H1 (cell line): ENCODE data around the gene GRIP2. TPM values are rescaled to one million over a fixed set of nuclear protein-coding genes. Genes with fewer than 3 reads are reported as not detected.

Source experiments
- CTCF ChIA-PET: fragments of 300-600 bp; sonication (Branson Sonifier 250); formaldehyde crosslinking; loops from one replicate; lab custom pipeline; 2021; ENCODE audit not compliant: partially characterized antibody; lab: Charles Lee
- POLR2A ChIA-PET: fragments of 300-600 bp; sonication (Branson Sonifier 250); formaldehyde crosslinking; loops from one replicate; lab custom pipeline; 2021; ENCODE audit warnings: inconsistent platforms; ENCODE audit not compliant: partially characterized antibody; lab: Charles Lee
- DNase-seq, 2 experiments: peaks; one replicate each; pipeline versions ENCODE4 v3.0.0 to v3.0.0-alpha.2; 2010 to 2022; ENCODE audit warnings: low spot score in 2 of 2, low read depth in 1 of 2, mixed read lengths in 1 of 2
- FAIRE-seq: peaks from 2 replicates; lab custom pipeline; 2011; peaks lifted over from hg19 to GRCh38; lab: Jason Lieb, UNC
- H2AFZ ChIP-seq: 2 replicates; pipeline ENCODE4 v1.8.1; 2012; ENCODE audit warnings: low read length, inconsistent platforms
- H2AK5ac ChIP-seq: 2 replicates; pipeline ENCODE4 v1.6.1; 2013; ENCODE audit warnings: low read depth, low read length
- H2BK120ac ChIP-seq: replicated peaks from 2 replicates; pipeline ENCODE3; 2013; ENCODE audit warnings: low read depth, low read length, inconsistent platforms
- H2BK12ac ChIP-seq: 2 replicates; pipeline ENCODE4 v1.6.1; 2013; ENCODE audit warnings: low read depth, low read length
- H2BK15ac ChIP-seq: 2 replicates; pipeline ENCODE4 v1.6.1; 2013; ENCODE audit warnings: low read length
- H2BK20ac ChIP-seq: 2 replicates; pipeline ENCODE4 v1.6.1; 2013; ENCODE audit warnings: low read length
- H2BK5ac ChIP-seq: 2 replicates; pipeline ENCODE4 v1.6.1; 2013; ENCODE audit warnings: low read depth, low read length
- H3K14ac ChIP-seq: 2 replicates; pipeline ENCODE4 v1.6.1; 2013; ENCODE audit warnings: inconsistent platforms; ENCODE audit not compliant: insufficient read length
- H3K18ac ChIP-seq: 2 replicates; pipeline ENCODE4 v1.6.1; 2013; ENCODE audit warnings: low read length; ENCODE audit errors: extremely low read depth
- H3K23ac ChIP-seq: 2 replicates; pipeline ENCODE4 v1.6.1; 2013; ENCODE audit warnings: inconsistent platforms; ENCODE audit not compliant: insufficient read length
- H3K23me2 ChIP-seq: 2 replicates; pipeline ENCODE4 v1.6.1; 2013; ENCODE audit warnings: low read depth, low read length
- H3K27ac ChIP-seq: 2 replicates; pipeline ENCODE4 v1.6.1; 2011; ENCODE audit warnings: low read depth, low read length, inconsistent platforms
- H3K27me3 ChIP-seq, 4 experiments: replicated peaks in 1 of 4; 1 replicate in 1 of 4; 2 replicates in 3 of 4; pipeline versions ENCODE4 v1.6.1 to v1.8.1; 2011 to 2013; ENCODE audit warnings: low read length in 3 of 4, mild to moderate bottlenecking in 3 of 4, inconsistent platforms in 2 of 4, mixed read lengths in 2 of 4, moderate library complexity in 1 of 4; ENCODE audit not compliant: control insufficient read depth in 3 of 4, insufficient read depth in 3 of 4; ENCODE audit errors: extremely low read depth in 1 of 4
- H3K36me3 ChIP-seq, 4 experiments: 2 replicates each; pipeline versions ENCODE4 v1.6.1 to v1.8.1; 2011 to 2013; ENCODE audit warnings: mild to moderate bottlenecking in 4 of 4, low read length in 3 of 4, moderate library complexity in 2 of 4, control low read depth in 1 of 4, inconsistent platforms in 1 of 4; ENCODE audit not compliant: insufficient read depth in 4 of 4, control insufficient read depth in 2 of 4
- H3K4ac ChIP-seq: replicated peaks from 2 replicates; pipeline ENCODE3; 2013; ENCODE audit warnings: low read length, low read depth, mixed read lengths, inconsistent platforms; ENCODE audit not compliant: insufficient read length
- H3K4me1 ChIP-seq, 4 experiments: replicated peaks in 1 of 4; 1 replicate in 1 of 4; 2 replicates in 3 of 4; pipeline versions ENCODE4 v1.6.1 to v1.8.1; 2011 to 2013; ENCODE audit warnings: low read length in 3 of 4, inconsistent platforms in 2 of 4, mixed read lengths in 1 of 4; ENCODE audit not compliant: insufficient read depth in 4 of 4, control insufficient read depth in 3 of 4
- H3K4me2 ChIP-seq, 2 experiments: 2 replicates each; pipeline versions ENCODE4 v1.6.1 to v1.8.1; 2011 to 2013; ENCODE audit warnings: low read depth in 2 of 2, low read length in 2 of 2, control low read depth in 1 of 2, inconsistent platforms in 1 of 2, mild to moderate bottlenecking in 1 of 2; ENCODE audit not compliant: insufficient read depth in 1 of 2
- H3K4me3 ChIP-seq, 4 experiments: fragments of 200-600, 300-600 bp in 1 of 4; sonication (generic), shearing (Covaris generic), sonication (Bioruptor Twin) in 1 of 4; 2 replicates each; pipeline versions ENCODE4 v1.5.1 to v1.8.1; 2011 to 2016; ENCODE audit warnings: low read length in 4 of 4, low read depth in 3 of 4, control low read depth in 2 of 4, inconsistent platforms in 2 of 4, mild to moderate bottlenecking in 2 of 4, mixed read lengths in 1 of 4, moderate library complexity in 1 of 4; ENCODE audit not compliant: insufficient read depth in 2 of 4; ENCODE audit errors: extremely low read depth in 1 of 4
- H3K56ac ChIP-seq: replicated peaks from 2 replicates; pipeline ENCODE3; 2013; ENCODE audit warnings: low read depth, mild to moderate bottlenecking, mixed read lengths, low read length, inconsistent platforms; ENCODE audit not compliant: insufficient read length
- H3K79me1 ChIP-seq: 2 replicates; pipeline ENCODE4 v1.6.1; 2013; ENCODE audit warnings: low read depth, low read length, control low read depth
- H3K79me2 ChIP-seq, 2 experiments: 2 replicates each; pipeline versions ENCODE4 v1.6.1 to v1.8.1; 2012 to 2013; ENCODE audit warnings: low read length in 2 of 2, mild to moderate bottlenecking in 2 of 2, inconsistent platforms in 1 of 2; ENCODE audit not compliant: insufficient read depth in 2 of 2, control insufficient read depth in 1 of 2
- H3K9ac ChIP-seq, 4 experiments: replicated peaks in 1 of 4; 1 replicate in 1 of 4; 2 replicates in 3 of 4; pipeline versions ENCODE4 v1.6.1 to v1.8.1; 2011 to 2013; ENCODE audit warnings: low read depth in 3 of 4, low read length in 3 of 4, control low read depth in 2 of 4, mild to moderate bottlenecking in 2 of 4, moderate library complexity in 2 of 4, inconsistent platforms in 1 of 4; ENCODE audit errors: extremely low read depth in 1 of 4
- H3K9me3 ChIP-seq, 2 experiments: 2 replicates each; pipeline versions ENCODE4 v1.6.1 to v1.8.1; 2012 to 2013; ENCODE audit warnings: mild to moderate bottlenecking in 2 of 2, moderate library complexity in 2 of 2, control low read depth in 1 of 2, inconsistent platforms in 1 of 2, low read depth in 1 of 2, low read length in 1 of 2, mixed read lengths in 1 of 2; ENCODE audit not compliant: insufficient read depth in 2 of 2
- H4K20me1 ChIP-seq, 2 experiments: replicated peaks in 1 of 2; 2 replicates each; pipeline versions ENCODE3 to v1.8.1; 2011 to 2013; ENCODE audit warnings: inconsistent platforms in 2 of 2, low read length in 2 of 2, mild to moderate bottlenecking in 1 of 2; ENCODE audit not compliant: insufficient read depth in 2 of 2, control insufficient read depth in 1 of 2
- H4K5ac ChIP-seq: 2 replicates; pipeline ENCODE4 v1.6.1; 2013; ENCODE audit warnings: low read length, low read depth, mixed read lengths, inconsistent platforms; ENCODE audit not compliant: insufficient read length
- H4K8ac ChIP-seq: 2 replicates; pipeline ENCODE4 v1.8.0; 2013; ENCODE audit warnings: mild to moderate bottlenecking, moderate library complexity, low read length, inconsistent platforms; ENCODE audit not compliant: insufficient read depth; ENCODE audit errors: extremely low read depth
- H4K91ac ChIP-seq: replicated peaks from 2 replicates; pipeline ENCODE3; 2013; ENCODE audit warnings: low read length, mixed read lengths, inconsistent platforms; ENCODE audit not compliant: insufficient read length
- CBX8 ChIP-seq: fragments of 300-800, 300-1000 bp; sonication (generic); IDR thresholded peaks from 2 replicates; pipeline ENCODE4 v1.7.1; 2016; ENCODE audit warnings: low read depth, low read length, borderline replicate concordance
- E2F6 ChIP-seq: IDR thresholded peaks from 2 replicates; pipeline ENCODE4 v1.6.1; 2012; ENCODE audit warnings: inconsistent platforms
- KDM5A ChIP-seq: fragments of 200-600 bp; IDR thresholded peaks from 2 replicates; pipeline ENCODE4 v1.7.1; 2012; ENCODE audit warnings: mild to moderate bottlenecking, low read length, inconsistent platforms, mixed read lengths
- whole genome bisulfite sequencing, 2 experiments: shearing (Covaris generic) in 1 of 2; methylation state at CpG; one replicate each; pipeline versions ENCODE4 v1.1.6 to v1.1.7; 2013 to 2015; ENCODE audit warnings: low lambda C conversion rate in 2 of 2, mixed read lengths in 2 of 2, inconsistent platforms in 1 of 2, low coverage in 1 of 2, missing lambda C conversion rate in 1 of 2; ENCODE audit not compliant: insufficient replicate concordance in 2 of 2, insufficient coverage in 1 of 2, insufficient read length in 1 of 2; ENCODE audit errors: extremely low coverage in 1 of 2, missing lambda C conversion rate in 1 of 2; 5-methylcytosine and 5-hydroxymethylcytosine counted together
- polyA plus RNA-seq, 7 experiments: library from polyadenylated mRNA; depleted of rRNA in 3 of 7; stranded (reverse) in 5 of 7; unstranded in 2 of 7; fragments of >200 nt in 5 of 7; fragments of 200-250 nt in 2 of 7; gene quantifications; 1 replicate in 5 of 7; 2 replicates in 1 of 7; 4 replicates in 1 of 7; pipeline versions ENCODE4 v1.2.1 to v1.2.3, GENCODE V29; 2011 to 2013; ENCODE audit warnings: missing spikeins in 2 of 7, mixed read lengths in 2 of 7
- total RNA-seq: library from RNA; stranded (reverse); fragmentation: NEBNext Ultra II Directional; extraction: Animal tissue kit (Norgen Biotek cat#: 25700); gene quantifications from 2 replicates; pipeline ENCODE4 v1.2.1, GENCODE V29; 2021

The GRIP2 gene
- total and polyA plus RNA-seq, 2 of the 8 experiments (the other 6 are each of a cell fraction or from before 2014, with no cell fraction given), result 2.5 to 6.4 TPM

GRCh38 chr3:14491396-14492190, 48.5 kb downstream of the GRIP2 start:
- CTCF ChIA-PET, result interaction anchor here (1.2 kb wide), 1 partner anchor 25 kb away, joined by 6 read pairs; no protein-coding TSS in a partner anchor
- FAIRE-seq, result no peak
- TF ChIP-seq CBX8, result no peak
- TF ChIP-seq KDM5A, result no peak
- TF ChIP-seq E2F6, result no peak

More at GRCh38 chr3:14491396-14492190, 48.5 kb downstream of the GRIP2 start:
- Histone ChIP-seq H4K5ac (no peak overlapping the region), H2BK15ac (no peak overlapping the region), H3K79me2 (no peaks in the 10 kb centered on the region), H3K4me2 (no peak overlapping the region), H2BK12ac (no peak overlapping the region), H2BK5ac (no peak overlapping the region), H3K18ac (no peak overlapping the region), H3K23me2 (no peaks in the 10 kb centered on the region), H3K79me1 (no peaks in the 10 kb centered on the region), H3K14ac (no peak overlapping the region), H2BK20ac (no peak overlapping the region), H3K9ac (no peak overlapping the region), H2AK5ac (no peak overlapping the region), H3K27me3 (no peaks in the 10 kb centered on the region), H3K23ac (no peak overlapping the region), H3K4me1 (no peaks in the 10 kb centered on the region; a peak in 2 of 7 replicates), H2AFZ (no peak overlapping the region), H4K20me1 (no peaks in the 10 kb centered on the region), H2BK120ac (no peak overlapping the region), H3K27ac (no peak overlapping the region), H3K56ac (no peak overlapping the region), H3K4ac (no peak overlapping the region), H3K4me3 (no peak overlapping the region), H4K8ac (peak overlapping the region; percentile 45), H4K91ac (no peak overlapping the region), H3K36me3 (peaks cover 0 to 7% (median 5%) of the 10 kb centered on the region in 4 experiments; a peak in 4 of 8 replicates), H3K9me3 (no peaks in the 10 kb centered on the region)
- POLR2A ChIA-PET, result no interaction called here
- 93% methylated on average over 17 of the region's 17 CpGs; no CpG with 5 or more reads in 1 of the 2 experiments for WGBS, 2 experiments
- no peak for DNase-seq
